WTC11 (cell line): ENCODE results near the gene CHKA.

Source experiments
- TF ChIP-seq, protein P1 (sequence below): sonication (generic); formaldehyde crosslinking; IDR thresholded peaks from 2 replicates; pipeline ENCODE4 v1.8.1; 2022; ENCODE audit warnings: mild to moderate bottlenecking, moderate library complexity, missing genetic modification reagents
- TF ChIP-seq, protein P2 (sequence below): fragments of 200-600 bp; IDR thresholded peaks from 2 replicates; pipeline ENCODE4 v1.8.0; 2022; ENCODE audit warnings: antibody characterized with exemption

DNA sequence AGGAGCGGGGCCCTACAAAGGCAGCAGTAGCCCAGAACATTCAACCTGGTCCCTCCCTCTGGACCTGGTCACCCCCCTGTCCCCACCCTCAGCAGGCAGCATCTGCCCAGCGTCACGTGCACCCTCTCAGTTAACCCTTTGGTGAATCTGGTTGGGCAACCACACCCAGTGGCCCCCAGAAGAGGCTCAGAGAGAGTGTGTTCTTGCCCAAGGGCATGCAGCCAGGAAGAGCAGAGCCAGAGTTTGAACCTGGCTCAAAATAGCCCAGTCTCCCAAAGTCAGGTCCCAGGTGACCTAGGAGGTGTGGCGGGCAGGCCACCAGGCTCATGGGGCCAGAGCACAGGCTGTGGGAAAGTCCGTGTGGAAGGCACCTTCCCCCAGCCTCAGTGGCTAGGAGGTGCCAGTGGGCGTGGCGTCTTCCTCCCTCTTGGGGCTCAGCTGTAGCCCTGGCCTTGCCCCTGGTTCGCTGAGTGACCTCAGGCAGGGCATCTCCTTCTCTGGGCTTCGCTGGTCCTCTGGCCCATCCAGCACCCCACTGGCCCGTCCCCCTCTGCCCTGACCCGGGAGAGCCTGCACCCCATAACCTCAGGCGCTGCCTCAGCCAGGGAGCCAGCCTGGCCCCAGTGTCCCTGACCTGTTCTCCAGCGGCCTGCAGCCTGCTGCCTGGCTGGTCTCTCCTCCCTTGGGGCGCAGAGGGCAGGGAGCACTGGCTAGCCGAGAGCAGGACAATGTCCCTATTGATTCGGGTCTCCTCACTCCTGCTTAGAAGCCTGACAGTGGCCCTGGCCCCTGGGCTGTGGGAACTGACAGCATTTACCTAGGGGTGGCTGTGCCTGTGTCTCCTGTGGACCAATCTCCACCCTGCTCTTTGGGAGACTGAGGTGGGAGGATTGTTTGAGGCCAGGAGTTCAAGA is 104.0 kb downstream of the CHKA start:
- TF ChIP-seq, protein P1, sequence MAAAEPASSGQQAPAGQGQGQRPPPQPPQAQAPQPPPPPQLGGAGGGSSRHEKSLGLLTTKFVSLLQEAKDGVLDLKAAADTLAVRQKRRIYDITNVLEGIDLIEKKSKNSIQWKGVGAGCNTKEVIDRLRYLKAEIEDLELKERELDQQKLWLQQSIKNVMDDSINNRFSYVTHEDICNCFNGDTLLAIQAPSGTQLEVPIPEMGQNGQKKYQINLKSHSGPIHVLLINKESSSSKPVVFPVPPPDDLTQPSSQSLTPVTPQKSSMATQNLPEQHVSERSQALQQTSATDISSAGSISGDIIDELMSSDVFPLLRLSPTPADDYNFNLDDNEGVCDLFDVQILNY (CRISPR knock-in tag): no peak
- TF ChIP-seq, protein P2, sequence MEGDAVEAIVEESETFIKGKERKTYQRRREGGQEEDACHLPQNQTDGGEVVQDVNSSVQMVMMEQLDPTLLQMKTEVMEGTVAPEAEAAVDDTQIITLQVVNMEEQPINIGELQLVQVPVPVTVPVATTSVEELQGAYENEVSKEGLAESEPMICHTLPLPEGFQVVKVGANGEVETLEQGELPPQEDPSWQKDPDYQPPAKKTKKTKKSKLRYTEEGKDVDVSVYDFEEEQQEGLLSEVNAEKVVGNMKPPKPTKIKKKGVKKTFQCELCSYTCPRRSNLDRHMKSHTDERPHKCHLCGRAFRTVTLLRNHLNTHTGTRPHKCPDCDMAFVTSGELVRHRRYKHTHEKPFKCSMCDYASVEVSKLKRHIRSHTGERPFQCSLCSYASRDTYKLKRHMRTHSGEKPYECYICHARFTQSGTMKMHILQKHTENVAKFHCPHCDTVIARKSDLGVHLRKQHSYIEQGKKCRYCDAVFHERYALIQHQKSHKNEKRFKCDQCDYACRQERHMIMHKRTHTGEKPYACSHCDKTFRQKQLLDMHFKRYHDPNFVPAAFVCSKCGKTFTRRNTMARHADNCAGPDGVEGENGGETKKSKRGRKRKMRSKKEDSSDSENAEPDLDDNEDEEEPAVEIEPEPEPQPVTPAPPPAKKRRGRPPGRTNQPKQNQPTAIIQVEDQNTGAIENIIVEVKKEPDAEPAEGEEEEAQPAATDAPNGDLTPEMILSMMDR: no peak
